GM12872 (cell line): ENCODE results near the gene UVSSA.

Experiments
- TF ChIP-seq, protein P1 (sequence below): IDR thresholded peaks from 3 replicates; pipeline ENCODE4 v1.5.1; 2011; ENCODE audit warnings: low read depth, mild to moderate bottlenecking, low read length, moderate library complexity; ENCODE audit not compliant: insufficient read depth

Gene UVSSA

DNA sequence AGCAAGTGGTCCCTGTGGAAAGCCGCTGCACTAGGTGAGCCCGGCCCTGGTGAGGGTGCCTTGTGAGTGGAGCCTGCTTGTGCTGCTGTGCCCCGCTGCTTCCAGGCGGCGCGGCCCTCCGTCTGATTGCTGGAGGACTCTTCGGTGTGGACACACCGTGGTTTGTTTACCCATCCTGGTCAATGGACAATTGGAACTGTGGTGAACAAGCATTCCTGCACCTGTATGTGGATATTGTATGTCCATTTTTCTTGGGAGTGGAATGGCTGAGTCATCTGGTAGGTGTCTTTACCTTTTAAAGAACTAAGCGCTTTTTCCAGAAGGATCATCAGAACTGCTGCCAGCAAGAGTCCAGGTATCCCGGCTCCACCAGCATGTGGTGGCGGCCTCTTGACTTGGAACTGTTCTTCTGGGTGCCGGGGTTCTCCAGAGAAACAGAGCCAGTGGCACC, 41.7 kb upstream of the UVSSA start:
- TF ChIP-seq, protein P1, sequence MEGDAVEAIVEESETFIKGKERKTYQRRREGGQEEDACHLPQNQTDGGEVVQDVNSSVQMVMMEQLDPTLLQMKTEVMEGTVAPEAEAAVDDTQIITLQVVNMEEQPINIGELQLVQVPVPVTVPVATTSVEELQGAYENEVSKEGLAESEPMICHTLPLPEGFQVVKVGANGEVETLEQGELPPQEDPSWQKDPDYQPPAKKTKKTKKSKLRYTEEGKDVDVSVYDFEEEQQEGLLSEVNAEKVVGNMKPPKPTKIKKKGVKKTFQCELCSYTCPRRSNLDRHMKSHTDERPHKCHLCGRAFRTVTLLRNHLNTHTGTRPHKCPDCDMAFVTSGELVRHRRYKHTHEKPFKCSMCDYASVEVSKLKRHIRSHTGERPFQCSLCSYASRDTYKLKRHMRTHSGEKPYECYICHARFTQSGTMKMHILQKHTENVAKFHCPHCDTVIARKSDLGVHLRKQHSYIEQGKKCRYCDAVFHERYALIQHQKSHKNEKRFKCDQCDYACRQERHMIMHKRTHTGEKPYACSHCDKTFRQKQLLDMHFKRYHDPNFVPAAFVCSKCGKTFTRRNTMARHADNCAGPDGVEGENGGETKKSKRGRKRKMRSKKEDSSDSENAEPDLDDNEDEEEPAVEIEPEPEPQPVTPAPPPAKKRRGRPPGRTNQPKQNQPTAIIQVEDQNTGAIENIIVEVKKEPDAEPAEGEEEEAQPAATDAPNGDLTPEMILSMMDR = no peak

DNA sequence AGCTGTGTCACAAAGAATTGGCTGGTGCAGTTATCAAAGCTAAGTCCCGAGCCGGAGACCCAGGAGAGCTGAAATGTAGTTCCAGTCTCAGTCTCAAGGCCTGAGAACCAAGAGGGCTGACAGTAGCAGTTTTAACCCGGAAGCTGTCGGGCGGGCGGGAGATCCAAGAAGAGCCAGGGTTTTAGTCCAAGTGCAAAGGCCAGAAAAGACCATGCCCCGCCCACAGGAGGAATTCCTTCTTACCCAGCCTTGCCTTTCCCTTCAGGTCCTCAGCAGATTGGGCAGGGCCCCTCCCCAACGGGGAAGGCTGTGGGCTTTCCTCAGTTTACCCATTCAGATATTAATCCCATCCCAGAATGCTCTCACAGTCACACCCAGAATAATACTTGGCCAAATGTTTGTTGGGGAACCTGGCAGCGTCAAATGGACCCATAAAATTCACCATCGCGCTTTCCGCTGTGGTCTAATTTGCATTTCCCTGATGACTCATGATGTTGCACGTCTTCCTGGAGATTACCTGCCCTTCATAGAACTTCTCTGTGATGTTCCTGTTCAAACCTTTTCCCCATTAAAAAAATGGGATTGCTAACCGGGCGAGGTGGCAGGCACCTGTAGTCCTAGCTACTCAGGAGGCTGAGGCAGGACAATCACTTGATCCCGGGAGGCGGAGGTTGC, 41.1 kb upstream of the UVSSA start:
- TF ChIP-seq, protein P1 = no peak

DNA sequence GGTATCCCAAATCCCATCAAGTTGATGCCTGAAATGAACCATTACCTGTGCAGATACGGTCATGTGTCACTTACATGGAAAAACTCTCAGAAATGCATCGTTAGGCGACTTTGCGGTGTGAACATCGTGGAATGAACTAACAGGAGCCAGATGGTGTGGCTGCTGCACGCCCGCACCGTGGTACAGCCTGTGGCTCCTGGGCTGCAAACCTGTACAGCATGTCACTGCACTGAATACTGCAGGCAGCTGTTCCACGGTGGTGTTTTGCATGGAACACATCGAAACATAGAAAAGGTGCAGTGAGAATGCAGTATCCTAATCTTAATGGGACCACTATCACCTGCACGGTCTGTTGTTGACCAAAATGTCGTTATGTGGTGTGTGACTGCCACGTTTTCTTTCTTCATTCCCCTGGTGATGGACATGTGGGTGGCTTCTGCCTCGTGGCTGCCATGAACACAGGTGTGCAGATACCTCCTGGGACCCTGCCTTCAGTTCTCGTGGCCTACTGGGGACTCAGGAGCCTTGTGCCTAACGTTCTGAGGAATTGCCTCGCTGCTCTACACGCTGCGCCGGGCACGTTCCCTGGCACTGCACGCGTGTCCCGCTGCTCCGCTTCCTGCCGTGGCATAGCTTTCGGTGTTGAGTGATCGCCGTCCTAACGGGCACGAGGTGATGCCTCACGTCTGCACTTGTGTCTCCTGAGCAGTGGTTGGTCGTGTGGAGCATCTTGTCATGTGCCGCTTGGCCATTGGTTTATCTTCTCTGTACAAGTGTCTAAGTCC, 38.9 kb upstream of the UVSSA start:
- TF ChIP-seq, protein P1 = no peak

DNA sequence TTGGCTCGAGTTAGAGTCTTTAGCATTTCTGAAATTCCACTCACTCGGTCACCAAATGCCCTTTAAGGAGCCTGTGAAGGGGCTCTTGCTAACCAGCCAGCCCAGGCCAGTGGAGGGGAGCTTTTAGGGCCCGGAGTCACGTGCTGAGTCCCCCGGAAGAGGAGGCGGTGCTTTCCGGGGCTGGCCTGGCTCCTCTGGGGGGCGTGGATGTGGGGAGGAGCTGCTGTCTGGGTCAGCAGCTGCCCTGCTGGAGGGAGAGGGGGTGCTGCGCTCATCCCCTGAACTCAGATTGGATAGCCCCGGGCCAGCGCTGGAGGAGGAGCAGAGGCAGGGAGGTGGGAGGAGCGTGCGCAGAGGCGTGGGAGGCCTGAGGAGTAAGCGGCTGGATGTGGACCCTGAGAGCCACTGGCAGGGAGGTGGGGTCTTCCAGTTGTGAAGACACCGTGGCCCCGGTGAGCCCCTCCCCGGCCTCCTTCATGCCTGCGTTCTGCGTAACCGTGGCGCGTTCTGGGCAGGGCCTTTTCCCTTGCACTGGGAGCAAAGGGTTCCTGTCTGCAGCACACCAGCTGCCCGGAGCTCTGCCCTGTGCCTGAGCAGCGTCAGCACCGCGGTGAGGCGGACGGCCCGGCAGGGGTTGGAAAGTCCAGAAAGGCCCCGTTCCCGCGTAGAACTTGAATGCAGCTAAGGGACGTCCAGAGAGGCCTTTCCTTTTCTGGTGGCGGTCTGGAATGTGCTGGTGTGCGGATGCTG, 37.6 kb upstream of the UVSSA start:
- TF ChIP-seq, protein P1 = no peak

DNA sequence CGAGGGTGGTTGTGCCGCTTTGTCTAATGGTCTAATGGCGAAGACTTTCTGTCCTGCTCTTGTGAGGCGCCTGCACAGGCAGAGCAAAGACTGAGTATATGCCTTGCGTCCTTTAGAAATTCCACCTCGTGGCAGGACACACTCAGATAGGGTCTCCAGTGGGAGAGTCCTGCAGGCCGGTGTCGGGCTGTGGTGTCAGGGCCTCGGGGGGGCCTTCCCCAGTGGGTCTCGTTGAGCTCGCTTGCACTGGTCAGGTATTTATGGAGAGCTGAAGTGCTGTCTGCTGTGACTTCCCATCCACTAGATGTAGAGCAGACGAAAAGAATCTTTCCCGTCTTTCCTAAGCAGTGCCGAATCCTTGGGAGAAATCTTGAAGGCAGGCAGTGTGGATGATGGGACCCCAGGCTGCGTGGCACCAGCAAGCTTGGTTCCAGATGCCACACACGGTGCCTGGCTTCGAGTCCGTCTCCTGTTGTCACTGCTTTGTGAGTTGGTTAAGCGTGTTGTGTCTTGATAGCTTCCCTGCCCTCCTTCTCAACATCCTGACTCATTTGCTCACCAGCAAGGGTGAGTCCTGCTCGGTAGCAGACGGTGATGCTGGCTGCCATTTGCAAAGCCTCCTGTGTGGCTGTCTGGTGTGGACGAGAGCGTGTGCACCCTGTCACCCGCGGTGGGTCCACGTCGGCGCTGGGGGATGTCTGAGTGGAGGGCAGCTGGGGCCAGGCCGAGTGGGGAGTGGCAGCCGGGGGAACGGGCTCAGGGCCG, 36.8 kb upstream of the UVSSA start:
- TF ChIP-seq, protein P1 = no peak

DNA sequence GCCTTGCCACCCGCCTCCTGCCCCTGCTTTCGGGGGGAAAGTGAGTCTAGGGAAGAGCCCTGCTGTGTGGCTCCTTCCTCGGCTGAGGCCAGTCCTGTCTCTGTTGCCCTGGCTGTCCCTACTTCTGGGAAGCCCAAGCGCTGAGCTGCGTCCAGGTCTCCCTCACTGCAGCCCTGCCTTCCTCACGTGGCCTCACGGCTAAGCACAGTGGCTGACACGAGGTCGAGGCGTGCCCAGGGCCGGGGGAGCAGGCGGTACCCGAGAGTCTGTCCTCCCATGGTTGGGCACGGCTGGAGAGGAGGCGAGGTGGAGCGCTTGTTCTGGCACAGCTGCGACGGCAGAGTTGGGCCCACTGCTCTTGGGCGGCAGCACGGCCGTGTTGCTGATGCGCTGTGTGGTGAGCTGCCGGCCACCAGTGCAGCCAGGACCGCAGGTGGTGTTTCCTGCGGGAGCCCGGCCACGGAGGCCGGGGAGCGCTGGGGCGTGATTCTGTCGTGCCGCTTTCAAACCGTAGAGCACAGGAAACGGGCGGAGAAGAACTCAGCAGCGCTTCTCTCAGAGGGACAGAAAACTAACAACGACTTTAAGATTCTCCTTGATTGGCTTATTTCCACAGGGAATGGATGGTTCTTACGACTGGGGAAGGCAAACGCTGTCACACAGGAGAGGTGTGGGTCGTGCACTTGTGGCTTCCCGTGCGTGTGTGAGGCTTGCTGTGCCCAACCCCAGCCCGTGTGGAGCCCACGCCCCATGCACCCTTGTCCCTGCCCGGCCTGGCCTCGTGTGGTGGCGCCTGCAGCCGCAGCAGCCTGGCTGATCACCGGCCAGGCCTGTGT, 36.0 kb upstream of the UVSSA start:
- TF ChIP-seq, protein P1 = no peak
